Gastrocnemius medialis (tissue), 4 donors: Measurements from ENCODE around the gene BPIFB6. TPM values are rescaled to one million over a fixed set of nuclear protein-coding genes. Genes with fewer than 3 reads are reported as not detected.

Experiments used
- ATAC-seq, 2 donors: fragments of 150-250 bp; one replicate each; pipeline ENCODE4 v1.9.1; 2016
- DNase-seq, 2 donors: peaks; one replicate each; pipeline ENCODE4 v3.0.0-alpha.2; 2019
- H3K27ac ChIP-seq, 4 donors: fragments of 200-600 bp; sonication (generic); 1 replicate in 1 of 4; 2 replicates in 3 of 4; pipeline ENCODE4 v1.5.1; 2016 to 2018; ENCODE audit warnings: mild to moderate bottlenecking in 2 of 4, moderate library complexity in 1 of 4
- H3K27me3 ChIP-seq, 3 donors: fragments of 200-600 bp; sonication (generic) in 2 of 3; 1 replicate in 1 of 3; 2 replicates in 2 of 3; pipeline versions ENCODE4 v1.5.1 to v1.6.0; 2016 to 2019; ENCODE audit warnings: mild to moderate bottlenecking in 1 of 3, moderate library complexity in 1 of 3
- H3K36me3 ChIP-seq, 2 donors: fragments of 200-600 bp; sonication (generic) in 1 of 2; one replicate each; pipeline ENCODE4 v1.5.1; 2017 to 2018
- H3K4me1 ChIP-seq, 2 donors: fragments of 200-600 bp; sonication (generic) in 1 of 2; one replicate each; pipeline ENCODE4 v1.5.1; 2016 to 2017; ENCODE audit warnings: mild to moderate bottlenecking in 2 of 2
- H3K4me3 ChIP-seq, 4 donors: fragments of 200-600 bp; sonication (generic) in 3 of 4; 1 replicate in 1 of 4; 2 replicates in 3 of 4; pipeline ENCODE4 v1.5.1; 2016 to 2019; ENCODE audit warnings: mild to moderate bottlenecking in 2 of 4
- H3K9me3 ChIP-seq, 3 donors: fragments of 200-600 bp; sonication (generic) in 2 of 3; 1 replicate in 1 of 3; 2 replicates in 2 of 3; pipeline ENCODE4 v1.5.1; 2016 to 2019
- CTCF ChIP-seq, 5 experiments: fragments of 450-650 bp in 3 of 5; fragments of 200-600 bp in 2 of 5; sonication (generic) in 2 of 5; IDR thresholded peaks in 4 of 5; conservative IDR thresholded peaks in 1 of 5; 1 replicate in 4 of 5; 2 replicates in 1 of 5; pipeline ENCODE4 v1.5.1; 2016 to 2019; ENCODE audit warnings: antibody characterized with exemption in 5 of 5, mild to moderate bottlenecking in 3 of 5, moderate library complexity in 3 of 5
- POLR2A ChIP-seq, 2 donors: fragments of 450-650 bp; IDR thresholded peaks; one replicate each; pipeline ENCODE4 v1.6.1; 2017; ENCODE audit warnings: antibody characterized with exemption in 2 of 2, mild to moderate bottlenecking in 2 of 2, moderate library complexity in 2 of 2
- in situ Hi-C, 4 donors: fragments of 200-750 bp; cut with MboI; loops; one replicate each; pipeline versions ENCODE4 v1.15.0 to v1.8.0; 2017; ENCODE audit warnings: low sequenced_read_pairs in 4 of 4
- intact Hi-C: fragments of 100-400 bp; cut with DNase I; formaldehyde crosslinking; loops from one replicate; pipeline ENCODE4 v1.15.1; 2023; ENCODE audit warnings: low total_unique reads
- total RNA-seq, 4 donors: library from RNA; depleted of rRNA; stranded (reverse); fragments of >200 nt; gene quantifications; one replicate each; pipeline versions ENCODE4 v1.1.0 to v1.2.3, GENCODE V29; 2016

The BPIFB6 gene
- total RNA-seq, 4 donors from 2014 or later: not detected

- ATAC-seq (no peak), DNase-seq (no peak)
- in situ Hi-C loops (no loop called here), intact Hi-C loops (no loop called here)
- Histone ChIP-seq H3K27me3 (peaks cover 0 to 6% (median 0%) of the 10 kb centered on the region in 3 donors), H3K27ac (no peak overlapping the region), H3K4me3 (no peak overlapping the region), H3K36me3 (no peaks in the 10 kb centered on the region), H3K9me3 (no peaks in the 10 kb centered on the region), H3K4me1 (no peaks in the 10 kb centered on the region)
- TF ChIP-seq POLR2A (IDR thresholded peaks at IDR 0.05): no peak
- TF ChIP-seq CTCF (IDR thresholded peaks at IDR 0.05 in 4 of 5, conservative IDR thresholded peaks at IDR 0.05 in 1 of 5): no peak
Observed at GRCh38 chr20:33028875-33029274, 2.6 kb upstream of the BPIFB6 start.

DNA sequence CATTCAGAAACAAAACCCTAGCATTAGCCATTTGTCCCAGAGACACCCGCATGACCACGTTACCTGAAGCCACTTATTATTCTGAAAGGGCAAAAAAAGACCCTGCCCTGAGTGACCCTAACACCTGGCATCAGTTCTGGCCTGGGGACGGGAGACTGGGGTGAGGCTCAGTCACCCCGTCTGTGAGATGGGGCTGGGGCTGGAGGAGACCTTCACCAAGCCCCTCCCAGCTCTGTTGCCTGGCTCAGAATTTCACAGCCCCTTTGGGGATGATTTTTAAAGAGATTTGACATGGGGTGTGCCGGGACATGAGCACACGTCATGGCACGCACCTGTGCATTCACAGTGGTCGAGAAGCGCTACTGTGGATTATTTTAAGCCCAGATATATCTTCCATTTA is 1.4 kb upstream of the BPIFB6 start:
- DNase-seq: no peak
- no peak overlapping the region for H3K27ac ChIP-seq
- intact Hi-C loops (no loop called here), in situ Hi-C loops (no loop called here)
- no peak for ATAC-seq
- no peaks in the 10 kb centered on the region for H3K9me3 ChIP-seq
- no peaks in the 10 kb centered on the region for H3K36me3 ChIP-seq
- no peaks in the 10 kb centered on the region for H3K4me1 ChIP-seq
- TF ChIP-seq CTCF (IDR thresholded peaks at IDR 0.05 in 4 of 5, conservative IDR thresholded peaks at IDR 0.05 in 1 of 5): no peak
- TF ChIP-seq POLR2A (IDR thresholded peaks at IDR 0.05): no peak
- no peak overlapping the region for H3K4me3 ChIP-seq
- H3K27me3 ChIP-seq: peaks cover 0 to 6% (median 0%) of the 10 kb centered on the region in 3 donors

GRCh38 chr20:33030569-33030968 is 879 bp upstream of the BPIFB6 start:
- ATAC-seq: no peak
- no peaks in the 10 kb centered on the region for H3K9me3 ChIP-seq
- in situ Hi-C loops: no loop called here

GRCh38 chr20:33032555-33032954 is 1.1 kb downstream of the BPIFB6 start:
- TF ChIP-seq CTCF (IDR thresholded peaks at IDR 0.05 in 4 of 5, conservative IDR thresholded peaks at IDR 0.05 in 1 of 5) (no peak), POLR2A (IDR thresholded peaks at IDR 0.05) (no peak)
- Histone ChIP-seq H3K9me3 (no peaks in the 10 kb centered on the region), H3K27me3 (peaks cover 0 to 6% (median 0%) of the 10 kb centered on the region in 3 donors), H3K4me1 (no peaks in the 10 kb centered on the region), H3K27ac (no peak overlapping the region), H3K36me3 (no peaks in the 10 kb centered on the region), H3K4me3 (no peak overlapping the region)
- in situ Hi-C loops: no loop called here
- DNase-seq (no peak), ATAC-seq (no peak)
- intact Hi-C loops: no loop called here

More at GRCh38 chr20:33030569-33030968, 879 bp upstream of the BPIFB6 start:
- TF ChIP-seq CTCF (IDR thresholded peaks at IDR 0.05 in 4 of 5, conservative IDR thresholded peaks at IDR 0.05 in 1 of 5): no peak
- TF ChIP-seq POLR2A (IDR thresholded peaks at IDR 0.05): no peak
- intact Hi-C loops: no loop called here
- Histone ChIP-seq H3K4me1 (no peaks in the 10 kb centered on the region), H3K27me3 (peaks cover 0 to 6% (median 0%) of the 10 kb centered on the region in 3 donors), H3K36me3 (no peaks in the 10 kb centered on the region), H3K4me3 (no peak overlapping the region), H3K27ac (no peak overlapping the region)
- no peak for DNase-seq

DNA sequence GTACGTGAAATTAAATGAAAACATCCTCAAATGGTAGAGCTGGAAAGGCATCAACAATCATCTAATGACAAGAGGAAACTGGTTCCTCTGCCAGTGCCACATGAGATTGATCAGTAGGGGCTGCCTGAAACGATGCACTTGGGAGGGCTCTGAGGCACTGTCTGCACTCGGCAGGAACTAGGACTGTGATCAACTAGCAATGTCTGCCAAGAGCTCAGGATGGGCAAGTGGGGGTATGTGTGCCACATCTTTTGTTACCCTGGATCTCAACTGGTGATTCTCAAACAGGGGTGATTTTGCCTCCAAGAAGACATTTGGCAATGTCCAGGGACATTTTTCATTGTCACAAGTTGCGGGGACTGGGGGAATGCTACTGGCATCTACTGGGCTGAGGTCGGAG is 1.9 kb downstream of the BPIFB6 start:
- Histone ChIP-seq H3K9me3 (no peaks in the 10 kb centered on the region), H3K4me3 (no peak overlapping the region), H3K36me3 (no peaks in the 10 kb centered on the region), H3K4me1 (no peaks in the 10 kb centered on the region), H3K27me3 (peaks cover 0 to 6% (median 0%) of the 10 kb centered on the region in 3 donors), H3K27ac (no peak overlapping the region)
- DNase-seq (no peak), ATAC-seq (no peak)
- TF ChIP-seq CTCF (IDR thresholded peaks at IDR 0.05 in 4 of 5, conservative IDR thresholded peaks at IDR 0.05 in 1 of 5): no peak
- no peak for TF ChIP-seq POLR2A (IDR thresholded peaks at IDR 0.05)
- intact Hi-C loops (no loop called here), in situ Hi-C loops (no loop called here)
